ENCODE measurements around the gene ATPAF2. TPM values are rescaled to one million over a fixed set of nuclear protein-coding genes. Genes with fewer than 3 reads are reported as not detected.
A peak's percentile ranks its signal among the peaks of the same experiment; 100 is the strongest.

The ATPAF2 gene
- total RNA-seq, 1 experiment from 2014 or later = 46.1 TPM

DNA sequence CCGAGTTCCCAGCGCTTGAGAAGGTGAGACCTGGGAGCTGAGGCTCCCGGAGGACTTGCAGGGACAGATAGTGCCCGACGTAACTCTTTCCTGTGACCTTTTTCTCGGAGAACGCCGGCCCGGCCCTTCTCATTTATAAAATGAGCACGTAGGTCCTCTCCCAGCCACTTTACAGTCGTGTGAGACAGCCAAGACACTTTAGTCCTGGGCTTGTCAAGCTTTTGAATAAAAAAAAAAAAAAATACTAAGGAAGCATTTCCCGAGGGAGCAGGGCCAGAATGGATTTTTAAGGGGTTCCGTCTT, 66.1 kb downstream of the ATPAF2 start:
- TSS peak; percentile 39 for BruUV-seq (replicated peaks)
- H3K4me2 ChIP-seq (ENCODE audit: low read length) = peak overlapping the region; percentile 84
- H3K4me3 ChIP-seq (replicated peaks in 1 of 2; ENCODE audit: low read depth in 1 of 2, low read length in 2 of 2) = peak overlapping the region; percentile 67 to 68
- no peaks in the 10 kb centered on the region for H3K36me3 ChIP-seq (ENCODE audit: control insufficient read depth in 1 of 2, insufficient read depth in 2 of 2, low read length in 2 of 2)
- no peak overlapping the region for H2AFZ ChIP-seq (ENCODE audit: low read depth, low read length, poor library complexity, severe bottlenecking)
- RAD21 ChIA-PET (ENCODE audit: low non-redundant PET in 1 of 2, low total read pairs in 2 of 2, uncharacterized antibody in 2 of 2, unreplicated experiment in 2 of 2) = interaction anchor here in 1 of 2 experiments (0.8 kb wide), 1 partner anchor 89 kb away, joined by 3 read pairs; no protein-coding TSS in a partner anchor
- H3K9me2 ChIP-seq (ENCODE audit: insufficient read depth) = no peaks in the 10 kb centered on the region
- TF ChIP-seq ATF3 (IDR thresholded peaks at IDR 0.05) (no peak), MAX (IDR thresholded peaks at IDR 0.05) (no peak), ZFX (IDR thresholded peaks at IDR 0.05) (no peak), SRF (IDR thresholded peaks at IDR 0.05; ENCODE audit: low read depth) (no peak), POLR2A (IDR thresholded peaks at IDR 0.05; ENCODE audit: borderline replicate concordance, extremely low read depth, insufficient read depth, insufficient read length) (no peak), JUND (IDR thresholded peaks at IDR 0.05) (no peak), EZH2phosphoT487 (IDR thresholded peaks at IDR 0.05; ENCODE audit: borderline replicate concordance) (no peak), ELF1 (IDR thresholded peaks at IDR 0.05; ENCODE audit: borderline replicate concordance, low read depth) (no peak), CEBPB (IDR thresholded peaks at IDR 0.05; ENCODE audit: low read depth) (no peak), EGR1 (IDR thresholded peaks at IDR 0.05; ENCODE audit: low read depth) (no peak), TCF7L2 (IDR thresholded peaks at IDR 0.05; ENCODE audit: borderline replicate concordance, extremely low read depth, insufficient read depth, insufficient read length) (no peak), ZNF274 (IDR thresholded peaks at IDR 0.05; ENCODE audit: low read depth, low read length) (no peak)
- H3K4me1 ChIP-seq (ENCODE audit: control insufficient read depth in 1 of 2, insufficient read depth in 2 of 2, low read length in 2 of 2) = peaks cover 11 to 23% of the 10 kb centered on the region in 2 experiments
- H3K9ac ChIP-seq (ENCODE audit: low read length) = peak overlapping the region; percentile 64
- POLR2A ChIA-PET = interaction anchor here (0.9 to 1.5 kb wide), 6 partner anchors 13 to 137 kb away, joined by 3 to 24 read pairs (median 5); partner anchors contain the start of gene SREBF1
- H3K27me3 ChIP-seq (ENCODE audit: insufficient read depth, low read length) = no peaks in the 10 kb centered on the region
- H3K79me2 ChIP-seq (ENCODE audit: insufficient read depth, low read length) = no peaks in the 10 kb centered on the region
- no peaks in the 10 kb centered on the region for H3K9me3 ChIP-seq (ENCODE audit: control insufficient read depth in 1 of 2, insufficient read depth in 1 of 2, low read depth in 1 of 2, low read length in 2 of 2)
- DNase-seq (ENCODE audit: low read depth, low spot score) (no peak), ATAC-seq (no peak; the same call in 1 of the 2 replicates)
- no peaks in the 10 kb centered on the region for H4K20me1 ChIP-seq (ENCODE audit: insufficient read depth)
- H3K27ac ChIP-seq (ENCODE audit: low read depth, low read length) = peak overlapping the region; percentile 9; the same call in 1 of the 2 replicates
- intact Hi-C loops (cut with micrococcal nuclease) = loop anchor here (1.0 to 5.0 kb wide), 3 partner anchors 14 to 81 kb away; no protein-coding TSS in a partner anchor
- CTCF ChIA-PET = interaction anchor here (1.2 kb wide), 2 partner anchors 52 to 54 kb away, joined by 3 to 6 read pairs; no protein-coding TSS in a partner anchor
